Ovary (tissue), 9 donors: ENCODE results near the gene MPP2. TPM values are rescaled to one million over a fixed set of nuclear protein-coding genes. Genes with fewer than 3 reads are reported as not detected.

Experiments
- DNase-seq, 5 donors: peaks; one replicate each; pipeline ENCODE4 v3.0.0-alpha.2; 2019 to 2020
- H3K27ac ChIP-seq, 2 donors: fragments of 200-600 bp; one replicate each; pipeline versions ENCODE4 v1.5.1 to v1.8.0; 2019 to 2022
- H3K27me3 ChIP-seq: fragments of 200-600 bp; one replicate; pipeline ENCODE4 v1.8.0; 2022
- H3K36me3 ChIP-seq: fragments of 200-600 bp; sonication (generic); one replicate; pipeline ENCODE4 v1.5.1; 2019
- H3K4me1 ChIP-seq: one replicate; pipeline ENCODE4 v1.8.1; 2013; ENCODE audit warnings: mild to moderate bottlenecking, moderate library complexity; ENCODE audit not compliant: insufficient read depth
- H3K4me3 ChIP-seq: fragments of 200-600 bp; sonication (generic); one replicate; pipeline ENCODE4 v1.5.1; 2017
- H3K9me3 ChIP-seq, 2 donors: fragments of 200-600 bp in 1 of 2; sonication (generic) in 1 of 2; one replicate each; pipeline versions ENCODE4 v1.5.1 to v1.8.1; 2013 to 2019; ENCODE audit warnings: mild to moderate bottlenecking in 1 of 2, moderate library complexity in 1 of 2
- EP300 ChIP-seq: sonication (generic); formaldehyde crosslinking; IDR thresholded peaks from one replicate; pipeline ENCODE4 v1.6.1; 2017; ENCODE audit warnings: antibody characterized with exemption
- POLR2A ChIP-seq: fragments of 450-650 bp; IDR thresholded peaks from one replicate; pipeline ENCODE4 v1.6.1; 2017; ENCODE audit warnings: antibody characterized with exemption, mild to moderate bottlenecking, moderate library complexity
- WGBS, 3 donors: extraction: QIAGEN DNeasy Blood & Tissue Kit in 1 of 3; methylation state at CpG; one replicate each; pipeline versions ENCODE4 v1.1.5 to v1.1.7; 2013 to 2017; 5-methylcytosine and 5-hydroxymethylcytosine counted together
- intact Hi-C, 4 donors: fragments of 100-400 bp; cut with DNase I; formaldehyde crosslinking; loops; one replicate each; pipeline versions ENCODE4 v1.11.0 to v1.15.1; 2022 to 2023
- polyA plus RNA-seq, 2 donors: library from polyadenylated mRNA; stranded (reverse); fragments of 200-250 nt in 1 of 2; fragments of 350-450 nt in 1 of 2; fragmentation: Illumina TruSeq in 1 of 2; extraction: RNeasy Lipid Tissue Mini Kit (QIAGEN cat#74804) in 1 of 2; gene quantifications; one replicate each; pipeline ENCODE4 v1.2.3, GENCODE V29; 2013 to 2014
- total RNA-seq, 7 donors: library from RNA; depleted of rRNA in 2 of 7; stranded (reverse); fragments of >200 nt in 2 of 7; fragmentation: NEBNext Ultra II Directional in 3 of 7; extraction: Animal tissue kit (Norgen Biotek cat#: 25700) in 3 of 7; gene quantifications; one replicate each; pipeline versions ENCODE4 v1.1.0 to v1.2.4, GENCODE V29; 2016 to 2023
- TF ChIP-seq, protein P1 (sequence below), 3 donors: fragments of 450-650 bp in 2 of 3; fragments of 200-600 bp in 1 of 3; IDR thresholded peaks; one replicate each; pipeline versions ENCODE4 v1.5.1 to v1.8.0; 2016 to 2022; ENCODE audit warnings: antibody characterized with exemption in 3 of 3, mild to moderate bottlenecking in 1 of 3
- donor health status: DM: no; HTN: no; CAD: no; lungs with moderate emphysema.
- donor health status: DM: no; HTN: no; CAD: no.
- donor health status: Bipolar disorder and iron deficiency.
- donor health status: DM: yes; HTN: yes; CAD: no.
- donor health status: DM: no; HTN: no; CAD: no.
- donor health status: DM: yes; HTN: yes; CAD: no.

MPP2 gene
- total and polyA plus RNA-seq, 9 donors, result 2.6 to 6.5 (median 4.9) TPM

DNA sequence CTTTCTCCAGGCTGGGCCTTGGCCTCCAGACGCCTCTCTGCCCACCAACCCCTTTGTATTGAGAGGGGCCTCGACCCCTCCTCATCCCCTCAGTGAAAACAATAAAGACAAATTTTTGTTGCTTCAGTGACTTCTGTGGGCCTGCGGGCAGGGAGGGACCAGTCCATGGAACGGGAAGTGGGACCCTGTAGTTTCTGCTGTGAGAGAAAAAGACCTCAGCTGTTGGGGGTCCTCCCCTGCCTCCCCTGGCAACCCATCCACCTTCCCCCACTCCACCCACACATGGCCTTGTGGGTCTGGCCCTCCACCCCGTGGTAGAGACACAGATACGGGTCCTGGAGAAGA, 31.5 kb upstream of the MPP2 start:
- WGBS, 3 donors, result 43 to 61% (median 59%) methylated on average over 6 of the region's 6 CpGs
- no peaks in the 10 kb centered on the region for H3K9me3 ChIP-seq
- peaks cover 4% of the 10 kb centered on the region for H3K4me1 ChIP-seq
- TF ChIP-seq POLR2A (no peak), EP300 (no peak)
- TF ChIP-seq, protein P1, sequence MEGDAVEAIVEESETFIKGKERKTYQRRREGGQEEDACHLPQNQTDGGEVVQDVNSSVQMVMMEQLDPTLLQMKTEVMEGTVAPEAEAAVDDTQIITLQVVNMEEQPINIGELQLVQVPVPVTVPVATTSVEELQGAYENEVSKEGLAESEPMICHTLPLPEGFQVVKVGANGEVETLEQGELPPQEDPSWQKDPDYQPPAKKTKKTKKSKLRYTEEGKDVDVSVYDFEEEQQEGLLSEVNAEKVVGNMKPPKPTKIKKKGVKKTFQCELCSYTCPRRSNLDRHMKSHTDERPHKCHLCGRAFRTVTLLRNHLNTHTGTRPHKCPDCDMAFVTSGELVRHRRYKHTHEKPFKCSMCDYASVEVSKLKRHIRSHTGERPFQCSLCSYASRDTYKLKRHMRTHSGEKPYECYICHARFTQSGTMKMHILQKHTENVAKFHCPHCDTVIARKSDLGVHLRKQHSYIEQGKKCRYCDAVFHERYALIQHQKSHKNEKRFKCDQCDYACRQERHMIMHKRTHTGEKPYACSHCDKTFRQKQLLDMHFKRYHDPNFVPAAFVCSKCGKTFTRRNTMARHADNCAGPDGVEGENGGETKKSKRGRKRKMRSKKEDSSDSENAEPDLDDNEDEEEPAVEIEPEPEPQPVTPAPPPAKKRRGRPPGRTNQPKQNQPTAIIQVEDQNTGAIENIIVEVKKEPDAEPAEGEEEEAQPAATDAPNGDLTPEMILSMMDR (IDR thresholded peaks at IDR 0.05), result no peak
- no peaks in the 10 kb centered on the region for H3K27me3 ChIP-seq
- no peaks in the 10 kb centered on the region for H3K36me3 ChIP-seq
- H3K27ac ChIP-seq, result no peak overlapping the region
- intact Hi-C loops, result loop anchor here in 1 of 4 donors (10.0 kb wide), 1 partner anchor 56 kb away; no protein-coding TSS in a partner anchor
- no peak overlapping the region for H3K4me3 ChIP-seq
- DNase-seq, result no peak

DNA sequence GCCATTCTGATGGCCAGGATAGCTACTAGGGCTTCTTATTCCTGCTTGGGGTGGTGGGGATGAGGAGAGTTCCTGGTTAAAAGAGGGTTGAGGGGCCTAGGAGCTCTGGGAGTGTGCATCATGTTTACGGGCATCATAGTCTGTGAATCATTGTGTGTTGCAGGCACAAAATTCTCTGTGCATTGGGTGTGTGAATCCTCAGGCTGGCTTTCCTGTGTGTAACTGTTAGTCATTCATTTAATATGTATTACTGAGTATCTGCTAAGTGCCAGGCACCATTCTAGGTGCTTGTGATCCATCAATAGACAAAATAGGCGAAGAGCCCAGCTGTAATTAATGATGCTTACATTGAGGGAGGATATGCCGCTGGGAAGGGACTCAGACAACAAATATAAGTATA, 29.1 kb upstream of the MPP2 start:
- TF ChIP-seq, protein P1 (IDR thresholded peaks at IDR 0.05), result no peak
- no peak for TF ChIP-seq EP300
- H3K27me3 ChIP-seq, result no peaks in the 10 kb centered on the region
- H3K36me3 ChIP-seq, result no peaks in the 10 kb centered on the region
- no peaks in the 10 kb centered on the region for H3K9me3 ChIP-seq
- WGBS, 3 donors, result 93 to 98% (median 93%) methylated on average over 3 of the region's 3 CpGs
- H3K4me1 ChIP-seq, result peaks cover 4% of the 10 kb centered on the region
- H3K4me3 ChIP-seq, result no peak overlapping the region
- intact Hi-C loops, result loop anchor here in 1 of 4 donors (10.0 kb wide), 1 partner anchor 58 kb away; no protein-coding TSS in a partner anchor
- H3K27ac ChIP-seq, result no peak overlapping the region
- DNase-seq, result no peak

DNA sequence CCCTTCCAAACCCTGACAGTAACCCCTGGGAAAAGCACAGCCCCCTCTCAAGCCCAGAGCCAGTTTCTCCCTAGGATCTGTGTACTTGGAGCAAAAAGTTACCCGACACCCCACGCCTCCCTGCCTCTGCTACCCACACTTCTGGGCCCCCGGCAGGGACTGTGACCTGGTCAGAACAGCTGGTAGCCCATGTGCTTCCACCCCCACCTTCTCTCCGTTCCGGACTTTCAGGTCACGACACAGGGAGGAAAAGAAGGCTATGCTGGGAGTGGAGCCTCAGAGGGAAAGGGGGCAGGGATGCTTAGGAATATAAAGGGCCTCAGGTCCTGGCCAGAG, 28.6 kb upstream of the MPP2 start:
- DNase-seq, result no peak
- Histone ChIP-seq H3K4me1 (peaks cover 4% of the 10 kb centered on the region), H3K4me3 (no peak overlapping the region), H3K36me3 (no peaks in the 10 kb centered on the region), H3K27me3 (no peaks in the 10 kb centered on the region), H3K9me3 (no peaks in the 10 kb centered on the region), H3K27ac (no peak overlapping the region)
- 48 to 57% (median 56%) methylated on average over 6 of the region's 6 CpGs for WGBS, 3 donors
- intact Hi-C loops, result loop anchor here in 1 of 4 donors (10.0 kb wide), 1 partner anchor 59 kb away; no protein-coding TSS in a partner anchor
- TF ChIP-seq EP300 (no peak), POLR2A (no peak)
- TF ChIP-seq, protein P1 (IDR thresholded peaks at IDR 0.05), result no peak

DNA sequence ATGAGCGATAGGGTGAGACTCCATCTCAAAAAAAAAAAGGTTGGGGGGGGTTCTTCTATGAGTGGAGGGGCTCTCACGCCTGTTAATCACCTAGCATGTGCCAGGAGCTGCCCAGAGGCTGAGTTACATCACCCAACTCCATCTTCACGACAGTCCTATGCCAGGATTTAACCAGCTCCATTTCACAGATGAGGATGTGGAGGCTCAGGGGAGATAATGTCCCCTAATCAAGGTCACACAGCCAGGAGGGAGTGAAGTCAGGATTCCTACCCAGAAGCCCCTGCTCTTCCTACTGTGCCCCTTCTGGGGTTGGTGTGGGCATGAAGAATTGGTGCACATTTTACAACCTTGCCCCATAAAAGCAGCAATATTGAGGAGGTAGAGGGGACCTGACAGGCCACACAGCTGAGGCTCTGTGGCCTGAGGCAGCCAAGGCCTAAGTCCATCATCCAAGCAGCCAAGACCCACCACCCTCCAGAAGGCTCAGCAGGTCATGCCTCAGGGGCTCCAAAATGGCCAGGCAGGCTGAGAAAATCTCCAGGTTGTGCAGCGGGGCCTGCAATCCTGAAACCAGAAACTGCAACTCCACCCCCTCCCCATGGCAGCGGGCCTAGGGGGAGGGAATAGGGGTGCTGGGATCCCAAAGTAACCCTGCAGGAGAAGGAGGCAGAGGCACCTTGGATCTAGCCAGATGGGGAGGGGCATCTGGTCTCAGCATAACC, 28.0 kb upstream of the MPP2 start:
- TF ChIP-seq, protein P1 (IDR thresholded peaks at IDR 0.05), result no peak
- TF ChIP-seq EP300 (no peak), POLR2A (no peak)
- 69 to 86% (median 69%) methylated on average over 5 of the region's 5 CpGs for WGBS, 3 donors
- Histone ChIP-seq H3K4me3 (no peak overlapping the region), H3K27ac (no peak overlapping the region), H3K27me3 (no peaks in the 10 kb centered on the region), H3K4me1 (peaks cover 4% of the 10 kb centered on the region), H3K9me3 (no peaks in the 10 kb centered on the region), H3K36me3 (no peaks in the 10 kb centered on the region)
- no peak for DNase-seq
- intact Hi-C loops, result loop anchor here in 1 of 4 donors (10.0 kb wide), 1 partner anchor 59 kb away; no protein-coding TSS in a partner anchor
